CD4-positive, alpha-beta T cell (primary cell): ENCODE data around the gene PTPRN2. TPM values are rescaled to one million over a fixed set of nuclear protein-coding genes. Genes with fewer than 3 reads are reported as not detected.

Experiments used
- ATAC-seq: fragments of 200-7000 bp; cut with Tn5 transposase; one replicate; pipeline ENCODE4 v1.10.0; 2022; ENCODE audit warnings: mild to moderate bottlenecking; ENCODE audit not compliant: poor library complexity
- CTCF ChIA-PET: fragments of 350-600 bp; sonication (Branson Sonifier 250); formaldehyde crosslinking; loops from one replicate; lab custom pipeline; 2021; ENCODE audit warnings: antibody characterized with exemption, inconsistent platforms; lab: Charles Lee
- POLR2A ChIA-PET: fragments of 350-600 bp; sonication (Branson Sonifier 250); formaldehyde crosslinking; loops from one replicate; lab custom pipeline; 2021; ENCODE audit warnings: antibody characterized with exemption, inconsistent platforms; lab: Charles Lee
- DNase-seq, 14 experiments: peaks; one replicate each; pipeline ENCODE4 v3.0.0-alpha.2; 2013 to 2020; ENCODE audit warnings: mixed read lengths in 2 of 14
- H3K27ac ChIP-seq, 2 donors: one replicate each; pipeline versions ENCODE4 v1.5.1 to v1.7.0; 2013; ENCODE audit warnings: low read length in 2 of 2, low read depth in 1 of 2, mild to moderate bottlenecking in 1 of 2
- H3K27me3 ChIP-seq, 2 experiments: 1 replicate in 1 of 2; 2 replicates in 1 of 2; pipeline versions ENCODE4 v1.6.1 to v1.7.0; 2013; ENCODE audit warnings: low read length in 2 of 2, control low read depth in 1 of 2, mild to moderate bottlenecking in 1 of 2, moderate library complexity in 1 of 2; ENCODE audit not compliant: insufficient read depth in 2 of 2, control insufficient read depth in 1 of 2
- H3K36me3 ChIP-seq: one replicate; pipeline ENCODE4 v1.6.1; 2013; ENCODE audit warnings: low read length, control low read depth; ENCODE audit not compliant: insufficient read depth
- H3K4me1 ChIP-seq: one replicate; pipeline ENCODE4 v1.6.1; 2013; ENCODE audit warnings: low read length, control low read depth; ENCODE audit not compliant: insufficient read depth
- H3K4me3 ChIP-seq: one replicate; pipeline ENCODE4 v1.5.1; 2013; ENCODE audit warnings: mild to moderate bottlenecking, low read length, moderate library complexity
- H3K9me3 ChIP-seq, 2 experiments: 1 replicate in 1 of 2; 2 replicates in 1 of 2; pipeline versions ENCODE4 v1.6.1 to v1.7.0; 2013; ENCODE audit warnings: low read length in 2 of 2, mild to moderate bottlenecking in 2 of 2, control low read depth in 1 of 2, moderate library complexity in 1 of 2; ENCODE audit not compliant: control insufficient read depth in 1 of 2, insufficient read depth in 1 of 2
- H3K27ac Mint-ChIP-seq: one replicate; pipeline ENCODE4 v1.8.0; 2020; ENCODE audit warnings: mixed read lengths
- H3K27me3 Mint-ChIP-seq: one replicate; pipeline ENCODE4 v1.8.0; 2021; ENCODE audit warnings: mixed read lengths
- H3K36me3 Mint-ChIP-seq: one replicate; pipeline ENCODE4 v1.8.0; 2021; ENCODE audit warnings: low read depth, mixed read lengths
- H3K4me1 Mint-ChIP-seq: one replicate; pipeline ENCODE4 v1.8.0; 2021; ENCODE audit warnings: low read depth, mixed read lengths
- H3K4me3 Mint-ChIP-seq: one replicate; pipeline ENCODE4 v1.8.0; 2020; ENCODE audit warnings: mild to moderate bottlenecking, mixed read lengths
- H3K9me3 Mint-ChIP-seq: one replicate; pipeline ENCODE4 v1.8.0; 2020; ENCODE audit warnings: mixed read lengths
- CTCF ChIP-seq: fragments of 200-600 bp; IDR thresholded peaks from one replicate; pipeline ENCODE4 v1.8.0; 2022; ENCODE audit warnings: antibody characterized with exemption, mild to moderate bottlenecking
- intact Hi-C, 2 experiments: fragments of 100-400 bp; cut with DNase I in 1 of 2; cut with micrococcal nuclease in 1 of 2; formaldehyde crosslinking; loops; one replicate each; pipeline versions ENCODE4 v1.15.1 to v1.9.0; 2023 to 2025; cut with DNase I, micrococcal nuclease
- total RNA-seq, 174 experiments: library from RNA in 2 of 174; stranded (reverse) in 2 of 174; gene quantifications; one replicate each; pipeline ENCODE4 v1.2.3 and lab custom pipeline; 2021 to 2026

The PTPRN2 gene
- total RNA-seq, 2 experiments from 2014 or later = 0.34 to 0.44 TPM

- Histone ChIP-seq H3K9me3 (peaks cover 0 to 63% of the 10 kb centered on the region in 2 experiments), H3K27ac (no peak overlapping the region), H3K4me3 (no peak overlapping the region), H3K27me3 (no peaks in the 10 kb centered on the region), H3K4me1 (no peaks in the 10 kb centered on the region), H3K36me3 (no peaks in the 10 kb centered on the region)
- Mint-ChIP-seq H3K4me3 (no peak overlapping the region), H3K4me1 (no peaks in the 10 kb centered on the region), H3K9me3 (no peaks in the 10 kb centered on the region), H3K27ac (no peak overlapping the region), H3K27me3 (no peaks in the 10 kb centered on the region), H3K36me3 (no peaks in the 10 kb centered on the region)
- POLR2A ChIA-PET = no interaction called here
- ATAC-seq = no peak
- no peak for TF ChIP-seq CTCF
- CTCF ChIA-PET = no interaction called here
- intact Hi-C loops = no loop called here
- DNase-seq = no peak
Observed at GRCh38 chr7:158268816-158269535, 318.6 kb downstream of the PTPRN2 start.

- no peak for ATAC-seq
- POLR2A ChIA-PET = no interaction called here
- TF ChIP-seq CTCF = no peak
- H3K9me3 Mint-ChIP-seq = no peaks in the 10 kb centered on the region
- H3K27me3 Mint-ChIP-seq = no peaks in the 10 kb centered on the region
- DNase-seq = no peak
- intact Hi-C loops = no loop called here
- Histone ChIP-seq H3K27ac (no peak overlapping the region), H3K27me3 (no peaks in the 10 kb centered on the region), H3K4me1 (no peaks in the 10 kb centered on the region), H3K36me3 (no peaks in the 10 kb centered on the region), H3K9me3 (peaks cover 0 to 61% of the 10 kb centered on the region in 2 experiments), H3K4me3 (no peak overlapping the region)
- H3K4me1 Mint-ChIP-seq = no peaks in the 10 kb centered on the region
- CTCF ChIA-PET = no interaction called here
- H3K36me3 Mint-ChIP-seq = no peaks in the 10 kb centered on the region
- H3K27ac Mint-ChIP-seq = no peak overlapping the region
- H3K4me3 Mint-ChIP-seq = no peak overlapping the region
Observed at GRCh38 chr7:158267742-158268435, 319.7 kb downstream of the PTPRN2 start.

- TF ChIP-seq CTCF = no peak
- no peak overlapping the region for H3K4me3 Mint-ChIP-seq
- Histone ChIP-seq H3K27ac (no peak overlapping the region), H3K27me3 (no peaks in the 10 kb centered on the region), H3K4me3 (no peak overlapping the region), H3K9me3 (peaks cover 0 to 60% of the 10 kb centered on the region in 2 experiments), H3K4me1 (no peaks in the 10 kb centered on the region), H3K36me3 (no peaks in the 10 kb centered on the region)
- POLR2A ChIA-PET = no interaction called here
- H3K36me3 Mint-ChIP-seq = no peaks in the 10 kb centered on the region
- CTCF ChIA-PET = no interaction called here
- H3K27ac Mint-ChIP-seq = no peak overlapping the region
- peak in 1 of 14 experiments; percentile 30 for DNase-seq
- no peaks in the 10 kb centered on the region for H3K4me1 Mint-ChIP-seq
- H3K9me3 Mint-ChIP-seq = no peaks in the 10 kb centered on the region
- no peak for ATAC-seq
- intact Hi-C loops = no loop called here
- H3K27me3 Mint-ChIP-seq = no peaks in the 10 kb centered on the region
Observed at GRCh38 chr7:158266817-158267741, 320.5 kb downstream of the PTPRN2 start.
